ENCODE data around the gene HUS1.
"Not testable (repeated sequence)": the region's sequence is repeated elsewhere in the genome, so short reads cannot be mapped to it uniquely, and the experiment has no call there.

HUS1 gene

DNA sequence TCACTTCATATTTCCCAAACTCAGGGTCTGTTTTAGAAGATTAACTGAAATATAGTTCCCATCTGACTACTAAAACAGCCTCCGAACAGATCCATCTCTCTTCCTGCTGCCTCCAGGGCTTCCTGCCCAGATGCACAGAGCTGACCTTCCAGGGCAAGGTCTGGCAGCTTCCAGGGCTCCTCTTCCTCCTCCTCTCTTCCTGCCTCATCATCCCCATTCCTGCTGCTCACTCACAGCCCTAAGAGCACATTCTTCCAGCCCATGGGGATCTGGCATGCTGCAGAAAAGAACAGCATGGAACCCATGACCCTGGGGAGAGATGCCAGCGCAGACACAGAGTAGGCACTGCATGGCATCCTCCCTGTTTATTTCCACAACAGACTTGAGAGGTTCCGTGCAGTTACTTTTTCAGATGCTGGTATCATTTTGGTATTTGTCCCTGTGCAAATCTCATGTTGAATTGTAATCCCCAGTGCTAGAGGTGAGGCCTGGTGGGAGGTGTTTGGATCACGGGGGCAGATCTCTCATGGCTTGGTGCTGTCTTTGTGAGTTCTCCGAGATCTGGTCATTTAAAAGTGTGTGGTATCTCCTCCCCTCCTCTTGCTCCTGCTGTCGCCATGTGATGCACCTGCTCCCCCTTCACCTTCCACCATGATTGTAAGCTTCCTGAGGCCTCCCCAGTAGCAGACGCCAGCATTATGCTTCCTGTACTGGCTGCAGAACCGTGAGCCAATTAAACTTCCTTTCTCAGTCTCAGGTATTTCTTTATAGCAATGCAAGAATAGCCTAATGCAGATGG, 35.5 kb downstream of the HUS1 start:
- Histone ChIP-seq H3K9me2 (replicated peaks; ENCODE audit: insufficient read depth, low read length) (no peaks in the 10 kb centered on the region), H3K4me1 (ENCODE audit: low read length) (0 out of 2 replicates have a peak, but pooled peaks cover 2% of the 10 kb centered on the region), H3K27me3 (replicated peaks; ENCODE audit: insufficient read depth, low read length) (no peaks in the 10 kb centered on the region), H3K9me3 (replicated peaks; ENCODE audit: insufficient read depth, low read length) (no peaks in the 10 kb centered on the region), H3K36me3 (replicated peaks; ENCODE audit: insufficient read depth, low read length) (no peaks in the 10 kb centered on the region), H2AFZ (ENCODE audit: low read length) (no peak overlapping the region), H3K79me2 (ENCODE audit: low read length) (no peaks in the 10 kb centered on the region), H3K4me3 (ENCODE audit: low read length) (no peak overlapping the region), H3K4me2 (ENCODE audit: low read depth, low read length) (no peak overlapping the region), H3K9ac (ENCODE audit: low read length) (no peak overlapping the region), H3K27ac (ENCODE audit: low read length) (no peak overlapping the region), H3F3A (ENCODE audit: insufficient read depth, low read length) (no peaks in the 10 kb centered on the region), H4K20me1 (ENCODE audit: insufficient read depth, low read length) (no peaks in the 10 kb centered on the region)
- TF ChIP-seq, protein P1, sequence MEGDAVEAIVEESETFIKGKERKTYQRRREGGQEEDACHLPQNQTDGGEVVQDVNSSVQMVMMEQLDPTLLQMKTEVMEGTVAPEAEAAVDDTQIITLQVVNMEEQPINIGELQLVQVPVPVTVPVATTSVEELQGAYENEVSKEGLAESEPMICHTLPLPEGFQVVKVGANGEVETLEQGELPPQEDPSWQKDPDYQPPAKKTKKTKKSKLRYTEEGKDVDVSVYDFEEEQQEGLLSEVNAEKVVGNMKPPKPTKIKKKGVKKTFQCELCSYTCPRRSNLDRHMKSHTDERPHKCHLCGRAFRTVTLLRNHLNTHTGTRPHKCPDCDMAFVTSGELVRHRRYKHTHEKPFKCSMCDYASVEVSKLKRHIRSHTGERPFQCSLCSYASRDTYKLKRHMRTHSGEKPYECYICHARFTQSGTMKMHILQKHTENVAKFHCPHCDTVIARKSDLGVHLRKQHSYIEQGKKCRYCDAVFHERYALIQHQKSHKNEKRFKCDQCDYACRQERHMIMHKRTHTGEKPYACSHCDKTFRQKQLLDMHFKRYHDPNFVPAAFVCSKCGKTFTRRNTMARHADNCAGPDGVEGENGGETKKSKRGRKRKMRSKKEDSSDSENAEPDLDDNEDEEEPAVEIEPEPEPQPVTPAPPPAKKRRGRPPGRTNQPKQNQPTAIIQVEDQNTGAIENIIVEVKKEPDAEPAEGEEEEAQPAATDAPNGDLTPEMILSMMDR (IDR thresholded peaks at IDR 0.05; ENCODE audit: low read length), result no peak
- TF ChIP-seq EZH2phosphoT487 (IDR thresholded peaks at IDR 0.05; ENCODE audit: low read length), result no peak
- TF ChIP-seq EZH2 (optimal IDR thresholded peaks at IDR 0.05; ENCODE audit: low read depth, low read length), result no peak
- DNase-seq, result no peak

GRCh38 chr7:47942651-47943050, 36.8 kb downstream of the HUS1 start:
- not testable (repeated sequence) for H3K4me2 ChIP-seq (ENCODE audit: low read depth, low read length); H3K79me2 ChIP-seq (ENCODE audit: low read length); H3K27me3 ChIP-seq (replicated peaks; ENCODE audit: insufficient read depth, low read length); H4K20me1 ChIP-seq (ENCODE audit: insufficient read depth, low read length); H3K27ac ChIP-seq (ENCODE audit: low read length); H3K9me2 ChIP-seq (replicated peaks; ENCODE audit: insufficient read depth, low read length); H3K9ac ChIP-seq (ENCODE audit: low read length); H3F3A ChIP-seq (ENCODE audit: insufficient read depth, low read length); H3K36me3 ChIP-seq (replicated peaks; ENCODE audit: insufficient read depth, low read length); DNase-seq; H3K9me3 ChIP-seq (replicated peaks; ENCODE audit: insufficient read depth, low read length); H3K4me3 ChIP-seq (ENCODE audit: low read length); H2AFZ ChIP-seq (ENCODE audit: low read length)
- peaks cover 15% of the 10 kb centered on the region for H3K4me1 ChIP-seq (ENCODE audit: low read length)

DNA sequence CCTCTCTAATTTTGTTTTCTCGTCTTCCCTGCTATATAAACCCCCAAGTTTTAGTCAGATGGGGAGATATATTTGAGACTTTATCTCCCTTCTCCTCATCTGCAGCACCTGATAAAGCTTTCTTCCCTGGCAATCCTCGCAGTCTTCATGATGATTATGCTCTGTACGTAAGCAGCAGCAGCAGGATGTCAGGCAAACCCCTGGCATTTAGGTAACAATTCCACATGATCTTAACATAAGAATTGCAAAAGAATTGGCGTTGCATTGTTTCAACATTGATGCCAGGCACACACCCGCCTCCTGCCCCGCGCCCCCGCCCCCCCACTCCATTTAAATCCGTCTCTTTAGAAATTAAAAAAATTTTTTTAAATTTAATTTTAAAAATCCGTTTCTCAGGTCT, 37.3 kb downstream of the HUS1 start:
- peaks cover 19% of the 10 kb centered on the region for H3K4me1 ChIP-seq (ENCODE audit: low read length)

More for the DNA sequence above, 37.3 kb downstream of the HUS1 start:
- DNase-seq, result no peak
- Histone ChIP-seq H3K27ac (ENCODE audit: low read length) (no peak overlapping the region), H3K4me2 (ENCODE audit: low read depth, low read length) (no peak overlapping the region), H2AFZ (ENCODE audit: low read length) (no peak overlapping the region), H3K9ac (ENCODE audit: low read length) (no peak overlapping the region), H3K79me2 (ENCODE audit: low read length) (no peaks in the 10 kb centered on the region), H3K9me3 (replicated peaks; ENCODE audit: insufficient read depth, low read length) (no peaks in the 10 kb centered on the region), H3K27me3 (replicated peaks; ENCODE audit: insufficient read depth, low read length) (no peaks in the 10 kb centered on the region), H3K9me2 (replicated peaks; ENCODE audit: insufficient read depth, low read length) (no peaks in the 10 kb centered on the region), H4K20me1 (ENCODE audit: insufficient read depth, low read length) (no peaks in the 10 kb centered on the region), H3K4me3 (ENCODE audit: low read length) (no peak overlapping the region), H3K36me3 (replicated peaks; ENCODE audit: insufficient read depth, low read length) (no peaks in the 10 kb centered on the region), H3F3A (ENCODE audit: insufficient read depth, low read length) (peaks cover 10% of the 10 kb centered on the region; the same call in 1 of the 2 replicates)
- TF ChIP-seq, protein P1 (IDR thresholded peaks at IDR 0.05; ENCODE audit: low read length), result no peak
- TF ChIP-seq EZH2phosphoT487 (IDR thresholded peaks at IDR 0.05; ENCODE audit: low read length) (no peak), EZH2 (optimal IDR thresholded peaks at IDR 0.05; ENCODE audit: low read depth, low read length) (no peak)
